Common myeloid progenitor, CD34-positive (primary cell): ENCODE measurements around the gene SSNA1.

Source experiments
- CTCF ChIA-PET: fragments of 350-600 bp; sonication (Branson Sonifier 250); formaldehyde crosslinking; loops from one replicate; lab custom pipeline; 2021; ENCODE audit warnings: antibody characterized with exemption; lab: Charles Lee
- POLR2A ChIA-PET: fragments of 350-600 bp; sonication (Branson Sonifier 250); formaldehyde crosslinking; loops from one replicate; lab custom pipeline; 2021; ENCODE audit warnings: antibody characterized with exemption; lab: Charles Lee
- DNase-seq, 3 donors: peaks; one replicate each; pipeline versions ENCODE4 v3.0.0 to v3.0.0-alpha.2; 2013
- H3K27ac ChIP-seq, 2 experiments: 1 replicate in 1 of 2; 2 replicates in 1 of 2; pipeline ENCODE4 v1.7.0; 2013; ENCODE audit warnings: inconsistent platforms in 2 of 2, low read length in 2 of 2, mild to moderate bottlenecking in 2 of 2, low read depth in 1 of 2, moderate library complexity in 1 of 2; ENCODE audit not compliant: severe bottlenecking in 2 of 2, insufficient read depth in 1 of 2, poor library complexity in 1 of 2
- H3K27me3 ChIP-seq, 5 experiments: replicated peaks in 2 of 5; 1 replicate in 3 of 5; 2 replicates in 2 of 5; pipeline versions ENCODE4 v1.6.1 to v1.7.0; 2013; ENCODE audit warnings: low read length in 4 of 5, mild to moderate bottlenecking in 2 of 5, moderate library complexity in 2 of 5, inconsistent platforms in 1 of 5; ENCODE audit not compliant: insufficient read depth in 5 of 5, control insufficient read depth in 4 of 5
- H3K36me3 ChIP-seq, 4 experiments: 1 replicate in 2 of 4; 2 replicates in 2 of 4; pipeline versions ENCODE4 v1.6.1 to v1.7.0; 2013; ENCODE audit warnings: low read length in 3 of 4, control low read depth in 1 of 4, mild to moderate bottlenecking in 1 of 4; ENCODE audit not compliant: control insufficient read depth in 4 of 4, insufficient read depth in 4 of 4
- H3K4me1 ChIP-seq, 4 experiments: 1 replicate in 3 of 4; 2 replicates in 1 of 4; pipeline versions ENCODE4 v1.6.1 to v1.7.1; 2013; ENCODE audit warnings: low read length in 3 of 4, mild to moderate bottlenecking in 3 of 4, control low read depth in 1 of 4, inconsistent platforms in 1 of 4, moderate library complexity in 1 of 4; ENCODE audit not compliant: control insufficient read depth in 4 of 4, insufficient read depth in 4 of 4; ENCODE audit errors: control extremely low read depth in 1 of 4
- H3K4me3 ChIP-seq, 7 experiments: 1 replicate in 4 of 7; 2 replicates in 3 of 7; pipeline versions ENCODE4 v1.5.1 to v1.7.0; 2013; ENCODE audit warnings: mild to moderate bottlenecking in 7 of 7, low read length in 6 of 7, moderate library complexity in 6 of 7, inconsistent platforms in 2 of 7, low read depth in 2 of 7, control low read depth in 1 of 7; ENCODE audit not compliant: insufficient read depth in 4 of 7, control insufficient read depth in 1 of 7; ENCODE audit errors: extremely low read depth in 1 of 7
- H3K9me3 ChIP-seq, 5 experiments: 1 replicate in 4 of 5; 2 replicates in 1 of 5; pipeline versions ENCODE4 v1.6.1 to v1.7.1; 2013; ENCODE audit warnings: low read length in 4 of 5, mild to moderate bottlenecking in 2 of 5, inconsistent platforms in 1 of 5, low read depth in 1 of 5, moderate library complexity in 1 of 5; ENCODE audit not compliant: control insufficient read depth in 4 of 5, insufficient read depth in 2 of 5; ENCODE audit errors: control extremely low read depth in 1 of 5
- WGBS: methylation state at CpG from one replicate; pipeline ENCODE4 v1.1.5; 2013; ENCODE audit not compliant: insufficient coverage; 5-methylcytosine and 5-hydroxymethylcytosine counted together

The SSNA1 gene

DNA sequence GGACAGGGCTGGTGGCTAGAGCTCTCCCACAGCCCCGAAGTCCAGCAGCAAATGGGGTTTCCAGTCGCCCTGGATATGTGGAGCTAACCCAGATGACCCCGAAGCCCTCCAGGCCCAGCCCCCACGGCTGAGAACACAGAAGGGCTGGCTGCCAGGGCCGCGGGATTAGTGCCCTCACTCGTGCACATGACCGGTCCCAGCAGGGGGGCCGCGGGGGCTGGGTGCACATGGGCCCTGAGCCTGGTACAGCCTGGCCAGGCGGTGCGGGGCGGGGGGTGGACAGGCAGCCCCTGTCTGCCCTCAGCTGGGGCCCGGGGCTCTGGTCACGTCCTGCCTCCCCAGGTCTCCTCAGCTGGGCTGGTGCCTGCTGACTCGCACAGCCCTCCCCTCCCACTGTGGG, 5.9 kb downstream of the SSNA1 start:
- peaks cover 0 to 35% (median 14%) of the 10 kb centered on the region in 4 experiments for H3K36me3 ChIP-seq
- POLR2A ChIA-PET, result no interaction called here
- H3K4me3 ChIP-seq, result no peak overlapping the region
- CTCF ChIA-PET, result interaction anchor here (1.2 to 1.8 kb wide), 4 partner anchors 13 to 74 kb away, joined by 3 to 6 read pairs (median 4); partner anchors contain the start of genes RNF208 and RNF224
- H3K4me1 ChIP-seq, result peaks cover 3 to 33% (median 18%) of the 10 kb centered on the region in 4 experiments
- H3K27me3 ChIP-seq, result peaks cover 0 to 4% (median 0%) of the 10 kb centered on the region in 5 experiments
- DNase-seq, result no peak
- no peaks in the 10 kb centered on the region for H3K9me3 ChIP-seq
- H3K27ac ChIP-seq, result no peak overlapping the region
- 93% methylated on average over 13 of the region's 16 CpGs for WGBS

DNA sequence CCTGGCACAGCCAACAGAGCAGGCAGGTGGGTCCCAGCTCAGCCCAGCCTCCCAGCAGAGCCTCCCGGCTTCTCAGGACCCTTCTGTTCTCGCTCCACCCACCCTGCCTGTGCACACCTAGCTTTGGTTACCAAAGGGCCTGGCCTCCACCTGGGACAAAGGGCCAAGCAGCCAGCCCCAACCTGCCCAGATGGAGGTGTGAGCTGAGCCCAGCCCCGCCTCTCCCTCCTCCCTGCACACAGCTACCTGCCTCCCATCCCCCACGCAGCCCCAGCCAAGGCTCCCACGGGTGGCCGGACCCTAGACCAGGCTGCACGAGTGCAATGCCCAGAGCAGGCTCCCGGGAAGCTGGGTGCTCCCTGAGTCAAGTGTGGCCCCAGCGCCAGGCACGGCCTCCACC, 6.4 kb downstream of the SSNA1 start:
- Histone ChIP-seq H3K4me3 (no peak overlapping the region), H3K36me3 (peaks cover 0 to 32% (median 13%) of the 10 kb centered on the region in 4 experiments), H3K27ac (no peak overlapping the region), H3K9me3 (no peaks in the 10 kb centered on the region), H3K4me1 (peaks cover 0 to 33% (median 18%) of the 10 kb centered on the region in 4 experiments), H3K27me3 (peaks cover 0 to 9% (median 0%) of the 10 kb centered on the region in 5 experiments)
- POLR2A ChIA-PET, result no interaction called here
- DNase-seq, result no peak
- CTCF ChIA-PET, result interaction anchor here (1.2 to 1.8 kb wide), 4 partner anchors 13 to 75 kb away, joined by 3 to 6 read pairs (median 4); partner anchors contain the start of genes RNF208 and RNF224
- WGBS, result 97% methylated on average over 8 of the region's 10 CpGs

DNA sequence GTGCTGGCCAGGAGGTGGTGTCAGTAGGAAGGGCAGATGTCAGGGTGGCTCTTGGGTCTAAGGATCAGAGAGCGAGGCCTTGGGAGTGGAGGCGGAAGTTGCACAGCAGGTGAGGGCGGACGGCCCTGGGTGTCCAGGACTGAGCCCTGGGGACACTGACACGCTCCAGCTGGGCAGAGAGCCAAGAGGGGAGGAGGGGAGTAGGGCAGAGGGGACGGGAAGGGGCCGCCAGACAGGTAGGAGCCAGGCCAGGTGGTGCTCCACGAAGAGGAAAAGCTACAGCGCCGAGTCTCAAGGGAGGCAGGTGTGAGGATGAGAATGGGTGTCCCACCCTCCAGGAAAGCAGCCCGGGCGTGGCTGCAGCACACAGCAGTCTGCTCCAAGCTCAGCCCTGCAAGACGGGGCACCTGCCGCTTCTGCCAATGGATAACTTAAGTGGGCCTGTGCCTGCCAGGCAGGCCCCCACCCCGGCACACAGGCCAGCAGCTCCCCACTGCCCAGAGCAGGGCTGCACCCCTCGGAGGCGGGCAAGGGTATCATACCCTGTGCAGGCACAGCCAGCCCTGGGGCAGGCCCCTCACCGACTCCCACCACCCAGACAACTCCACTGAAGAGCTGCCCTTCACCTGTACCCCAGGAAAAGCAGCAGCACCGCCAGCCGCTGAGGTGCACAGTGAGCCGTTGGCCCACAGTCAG, 7.2 kb downstream of the SSNA1 start:
- DNase-seq, result no peak
- Histone ChIP-seq H3K27ac (no peak overlapping the region), H3K4me1 (peaks cover 0 to 25% (median 12%) of the 10 kb centered on the region in 4 experiments), H3K9me3 (no peaks in the 10 kb centered on the region), H3K4me3 (no peak overlapping the region), H3K36me3 (peaks cover 0 to 24% (median 8%) of the 10 kb centered on the region in 4 experiments), H3K27me3 (peaks cover 0 to 9% (median 0%) of the 10 kb centered on the region in 5 experiments)
- POLR2A ChIA-PET, result interaction anchor here (1.0 kb wide), 1 partner anchor 10 kb away, joined by 3 read pairs; the partner anchor contains the start of genes NDOR1 and TMEM203
- WGBS, result 98% methylated on average over 20 of the region's 21 CpGs
- CTCF ChIA-PET, result interaction anchor here (1.4 to 2.8 kb wide), 2 partner anchors 32 to 41 kb away, joined by 6 to 9 read pairs; partner anchors contain the start of gene RNF224

DNA sequence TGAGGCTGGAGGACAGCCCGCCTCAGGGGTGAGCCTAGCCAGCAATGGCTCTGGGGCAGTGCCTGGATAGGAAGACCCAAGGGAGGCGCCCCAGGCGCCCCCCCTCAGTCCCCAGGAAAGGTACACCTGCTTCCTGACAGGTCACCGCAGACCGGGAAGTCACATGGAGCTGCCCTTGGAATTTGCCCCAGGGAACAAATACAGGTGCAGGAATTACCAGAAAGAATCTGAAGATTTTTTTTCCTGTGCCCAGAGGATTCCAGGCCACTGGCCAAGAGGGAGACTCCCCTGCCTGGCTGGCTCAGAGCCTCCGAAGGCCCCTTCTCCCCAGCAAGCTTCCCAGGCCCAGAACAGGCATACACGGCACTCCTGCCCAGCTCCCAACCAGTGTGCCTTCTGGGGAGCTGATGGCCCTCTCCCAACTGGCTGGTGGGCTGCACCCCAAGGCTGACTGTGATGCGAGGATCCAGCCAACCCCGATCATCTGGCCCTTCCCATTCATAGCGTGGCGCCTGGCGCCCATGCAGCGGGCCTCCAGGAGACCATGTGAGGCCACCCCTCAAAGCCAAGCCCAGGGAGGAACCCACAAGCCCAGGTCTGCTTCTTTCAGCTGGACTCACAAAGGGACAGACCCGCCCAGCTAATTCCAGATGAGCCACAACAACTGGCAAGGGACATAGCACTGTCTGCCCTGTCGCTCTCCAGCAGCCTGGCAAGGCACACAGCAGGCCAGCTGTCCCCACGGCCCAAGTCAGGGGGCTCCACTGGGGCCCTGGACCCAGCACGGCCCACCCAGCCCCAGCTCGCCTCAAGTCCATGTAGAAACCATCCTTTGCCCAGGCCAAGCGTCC, 9.8 kb downstream of the SSNA1 start:
- CTCF ChIA-PET, result interaction anchor here (0.6 to 2.8 kb wide), 4 partner anchors 8 to 38 kb away, joined by 3 to 9 read pairs (median 4); partner anchors contain the start of gene SSNA1
- no peak for DNase-seq
- Histone ChIP-seq H3K4me1 (peaks cover 0 to 41% (median 19%) of the 10 kb centered on the region in 4 experiments), H3K27me3 (peaks cover 0 to 9% (median 0%) of the 10 kb centered on the region in 5 experiments), H3K9me3 (no peaks in the 10 kb centered on the region), H3K27ac (no peak overlapping the region), H3K36me3 (no peaks in the 10 kb centered on the region), H3K4me3 (no peak overlapping the region)
- 93% methylated on average over 18 of the region's 19 CpGs for WGBS
- POLR2A ChIA-PET, result interaction anchor here (1.0 kb wide), 1 partner anchor 25 kb away, joined by 3 read pairs; no protein-coding TSS in a partner anchor

DNA sequence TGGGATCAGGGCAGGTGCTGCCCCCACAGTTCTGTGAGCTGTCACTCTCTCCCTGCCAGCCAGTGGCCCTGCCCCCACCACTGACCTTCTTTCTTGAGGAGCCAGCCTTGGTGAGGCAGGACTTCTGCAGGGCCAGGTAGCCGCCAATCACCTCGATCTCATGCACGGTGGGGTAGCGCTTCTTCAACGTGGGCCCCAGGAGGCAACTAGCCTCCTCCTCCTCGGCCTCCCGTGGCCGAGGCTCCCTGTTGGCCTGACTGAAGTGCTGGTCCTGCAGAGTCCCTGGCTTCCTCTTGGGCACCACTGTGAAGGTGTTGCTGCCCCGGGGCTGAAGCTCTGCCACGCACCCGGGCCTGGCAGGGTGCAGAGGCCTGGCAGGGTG, 10.4 kb downstream of the SSNA1 start:
- peaks cover 0 to 9% (median 0%) of the 10 kb centered on the region in 5 experiments for H3K27me3 ChIP-seq
- no peak overlapping the region for H3K27ac ChIP-seq
- 93% methylated on average over 10 of the region's 11 CpGs for WGBS
- DNase-seq, result no peak
- POLR2A ChIA-PET, result no interaction called here
- H3K4me3 ChIP-seq, result peak overlapping the region in 1 of 7 experiments; percentile 60
- H3K36me3 ChIP-seq, result no peaks in the 10 kb centered on the region
- H3K4me1 ChIP-seq, result peaks cover 0 to 42% (median 21%) of the 10 kb centered on the region in 4 experiments
- CTCF ChIA-PET, result interaction anchor here (1.1 to 1.6 kb wide), 2 partner anchors 8 to 28 kb away, joined by 3 to 5 read pairs; no protein-coding TSS in a partner anchor
- no peaks in the 10 kb centered on the region for H3K9me3 ChIP-seq

DNA sequence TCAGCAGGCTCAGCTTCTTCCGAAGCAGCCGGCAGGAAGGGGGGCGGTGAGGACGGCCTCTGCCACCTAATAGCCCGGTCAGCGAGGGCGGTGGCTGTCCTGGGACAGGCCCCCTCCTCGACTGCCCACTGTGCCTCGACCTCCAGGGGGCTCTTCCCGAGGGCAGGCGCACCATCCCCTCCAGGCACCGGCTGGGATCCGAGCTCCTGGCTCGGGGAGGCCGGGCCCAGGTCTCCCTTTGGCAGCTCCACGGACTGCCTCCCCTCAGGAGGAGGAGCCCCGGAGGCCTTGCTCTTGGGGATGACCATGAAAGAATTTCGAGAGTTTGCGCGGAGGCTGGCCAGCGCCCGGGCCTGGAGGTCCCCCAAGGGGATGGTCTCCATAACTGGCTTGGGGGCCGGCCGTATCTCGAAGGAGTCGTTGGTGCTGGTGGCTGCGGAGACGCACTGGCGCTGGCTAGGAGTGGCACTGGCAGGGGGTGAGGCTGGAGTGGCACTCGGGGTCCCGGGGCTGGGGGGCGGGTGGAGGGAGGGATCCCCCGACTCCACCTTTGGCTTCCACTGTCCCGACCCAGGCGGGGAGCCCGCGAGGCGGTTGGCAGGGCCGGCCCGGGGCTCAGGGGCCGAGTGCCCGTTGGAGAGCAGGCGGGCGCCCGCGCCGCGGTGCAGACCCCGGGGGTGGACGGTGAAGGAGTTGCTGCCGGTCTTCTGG, 11.1 kb downstream of the SSNA1 start:
- ChIA-PET CTCF (interaction anchor here (1.6 kb wide), 1 partner anchor 27 kb away, joined by 5 read pairs; no protein-coding TSS in a partner anchor), POLR2A (interaction anchor here (0.5 kb wide), 1 partner anchor 68 kb away, joined by 3 read pairs; no protein-coding TSS in a partner anchor)
- Histone ChIP-seq H3K4me1 (peaks cover 3 to 49% (median 27%) of the 10 kb centered on the region in 4 experiments), H3K27ac (no peak overlapping the region), H3K9me3 (no peaks in the 10 kb centered on the region), H3K27me3 (peaks cover 0 to 9% (median 0%) of the 10 kb centered on the region in 5 experiments), H3K4me3 (peak overlapping the region in 4 of 7 experiments; percentile 6 to 62 (median 50)), H3K36me3 (no peaks in the 10 kb centered on the region)
- no peak for DNase-seq
- WGBS, result 25% methylated on average over 37 of the region's 51 CpGs
